ENCODE results near the gene VGLL1. TPM values are rescaled to one million over a fixed set of nuclear protein-coding genes. Genes with fewer than 3 reads are reported as not detected.

Gene VGLL1
- total and polyA plus RNA-seq, 2 experiments from 2014 or later, result not detected

DNA sequence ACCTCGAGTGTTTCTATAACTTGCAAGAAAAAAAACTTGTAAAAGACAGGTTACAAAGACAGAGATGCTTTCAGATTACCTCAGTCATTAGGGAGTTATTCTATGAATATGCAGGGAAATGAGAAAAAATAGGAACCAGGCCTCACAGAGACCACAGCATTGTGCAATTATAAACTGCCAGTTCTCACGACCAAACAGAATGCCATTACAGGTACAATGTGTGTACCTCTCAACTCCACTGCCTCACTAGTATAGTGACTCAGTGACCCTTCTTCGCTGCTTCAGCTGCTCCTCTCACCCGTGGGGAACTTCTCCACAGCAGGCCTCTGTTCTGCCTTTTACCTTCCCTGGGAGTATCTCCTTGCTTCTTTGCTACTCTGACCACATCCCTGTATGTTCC is 37.0 kb upstream of the VGLL1 start:
- TF ChIP-seq EZH2phosphoT487 (IDR thresholded peaks at IDR 0.05; ENCODE audit: unreplicated experiment), result no peak
- no peak for TF ChIP-seq ZNF331 (CRISPR knock-in tag; IDR thresholded peaks at IDR 0.05; ENCODE audit: low read depth)
- TF ChIP-seq NANOG (IDR thresholded peaks at IDR 0.05; ENCODE audit: borderline replicate concordance), result no peak
- TF ChIP-seq, protein P1, sequence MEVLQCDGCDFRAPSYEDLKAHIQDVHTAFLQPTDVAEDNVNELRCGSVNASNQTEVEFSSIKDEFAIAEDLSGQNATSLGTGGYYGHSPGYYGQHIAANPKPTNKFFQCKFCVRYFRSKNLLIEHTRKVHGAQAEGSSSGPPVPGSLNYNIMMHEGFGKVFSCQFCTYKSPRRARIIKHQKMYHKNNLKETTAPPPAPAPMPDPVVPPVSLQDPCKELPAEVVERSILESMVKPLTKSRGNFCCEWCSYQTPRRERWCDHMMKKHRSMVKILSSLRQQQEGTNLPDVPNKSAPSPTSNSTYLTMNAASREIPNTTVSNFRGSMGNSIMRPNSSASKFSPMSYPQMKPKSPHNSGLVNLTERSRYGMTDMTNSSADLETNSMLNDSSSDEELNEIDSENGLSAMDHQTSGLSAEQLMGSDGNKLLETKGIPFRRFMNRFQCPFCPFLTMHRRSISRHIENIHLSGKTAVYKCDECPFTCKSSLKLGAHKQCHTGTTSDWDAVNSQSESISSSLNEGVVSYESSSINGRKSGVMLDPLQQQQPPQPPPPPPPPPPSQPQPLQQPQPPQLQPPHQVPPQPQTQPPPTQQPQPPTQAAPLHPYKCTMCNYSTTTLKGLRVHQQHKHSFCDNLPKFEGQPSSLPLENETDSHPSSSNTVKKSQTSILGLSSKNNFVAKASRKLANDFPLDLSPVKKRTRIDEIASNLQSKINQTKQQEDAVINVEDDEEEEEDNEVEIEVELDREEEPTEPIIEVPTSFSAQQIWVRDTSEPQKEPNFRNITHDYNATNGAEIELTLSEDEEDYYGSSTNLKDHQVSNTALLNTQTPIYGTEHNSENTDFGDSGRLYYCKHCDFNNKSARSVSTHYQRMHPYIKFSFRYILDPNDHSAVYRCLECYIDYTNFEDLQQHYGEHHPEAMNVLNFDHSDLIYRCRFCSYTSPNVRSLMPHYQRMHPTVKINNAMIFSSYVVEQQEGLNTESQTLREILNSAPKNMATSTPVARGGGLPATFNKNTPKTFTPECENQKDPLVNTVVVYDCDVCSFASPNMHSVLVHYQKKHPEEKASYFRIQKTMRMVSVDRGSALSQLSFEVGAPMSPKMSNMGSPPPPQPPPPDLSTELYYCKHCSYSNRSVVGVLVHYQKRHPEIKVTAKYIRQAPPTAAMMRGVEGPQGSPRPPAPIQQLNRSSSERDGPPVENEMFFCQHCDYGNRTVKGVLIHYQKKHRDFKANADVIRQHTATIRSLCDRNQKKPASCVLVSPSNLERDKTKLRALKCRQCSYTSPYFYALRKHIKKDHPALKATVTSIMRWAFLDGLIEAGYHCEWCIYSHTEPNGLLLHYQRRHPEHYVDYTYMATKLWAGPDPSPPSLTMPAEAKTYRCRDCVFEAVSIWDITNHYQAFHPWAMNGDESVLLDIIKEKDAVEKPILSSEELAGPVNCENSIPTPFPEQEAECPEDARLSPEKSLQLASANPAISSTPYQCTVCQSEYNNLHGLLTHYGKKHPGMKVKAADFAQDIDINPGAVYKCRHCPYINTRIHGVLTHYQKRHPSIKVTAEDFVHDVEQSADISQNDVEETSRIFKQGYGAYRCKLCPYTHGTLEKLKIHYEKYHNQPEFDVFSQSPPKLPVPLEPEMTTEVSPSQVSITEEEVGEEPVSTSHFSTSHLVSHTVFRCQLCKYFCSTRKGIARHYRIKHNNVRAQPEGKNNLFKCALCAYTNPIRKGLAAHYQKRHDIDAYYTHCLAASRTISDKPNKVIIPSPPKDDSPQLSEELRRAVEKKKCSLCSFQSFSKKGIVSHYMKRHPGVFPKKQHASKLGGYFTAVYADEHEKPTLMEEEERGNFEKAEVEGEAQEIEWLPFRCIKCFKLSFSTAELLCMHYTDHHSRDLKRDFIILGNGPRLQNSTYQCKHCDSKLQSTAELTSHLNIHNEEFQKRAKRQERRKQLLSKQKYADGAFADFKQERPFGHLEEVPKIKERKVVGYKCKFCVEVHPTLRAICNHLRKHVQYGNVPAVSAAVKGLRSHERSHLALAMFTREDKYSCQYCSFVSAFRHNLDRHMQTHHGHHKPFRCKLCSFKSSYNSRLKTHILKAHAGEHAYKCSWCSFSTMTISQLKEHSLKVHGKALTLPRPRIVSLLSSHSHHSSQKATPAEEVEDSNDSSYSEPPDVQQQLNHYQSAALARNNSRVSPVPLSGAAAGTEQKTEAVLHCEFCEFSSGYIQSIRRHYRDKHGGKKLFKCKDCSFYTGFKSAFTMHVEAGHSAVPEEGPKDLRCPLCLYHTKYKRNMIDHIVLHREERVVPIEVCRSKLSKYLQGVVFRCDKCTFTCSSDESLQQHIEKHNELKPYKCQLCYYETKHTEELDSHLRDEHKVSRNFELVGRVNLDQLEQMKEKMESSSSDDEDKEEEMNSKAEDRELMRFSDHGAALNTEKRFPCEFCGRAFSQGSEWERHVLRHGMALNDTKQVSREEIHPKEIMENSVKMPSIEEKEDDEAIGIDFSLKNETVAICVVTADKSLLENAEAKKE (CRISPR knock-in tag; IDR thresholded peaks at IDR 0.05), result no peak
- TF ChIP-seq POLR2AphosphoS5 (IDR thresholded peaks at IDR 0.05; ENCODE audit: low read depth), result no peak
- TF ChIP-seq ETS1 (IDR thresholded peaks at IDR 0.05), result no peak
- TF ChIP-seq, protein P2, sequence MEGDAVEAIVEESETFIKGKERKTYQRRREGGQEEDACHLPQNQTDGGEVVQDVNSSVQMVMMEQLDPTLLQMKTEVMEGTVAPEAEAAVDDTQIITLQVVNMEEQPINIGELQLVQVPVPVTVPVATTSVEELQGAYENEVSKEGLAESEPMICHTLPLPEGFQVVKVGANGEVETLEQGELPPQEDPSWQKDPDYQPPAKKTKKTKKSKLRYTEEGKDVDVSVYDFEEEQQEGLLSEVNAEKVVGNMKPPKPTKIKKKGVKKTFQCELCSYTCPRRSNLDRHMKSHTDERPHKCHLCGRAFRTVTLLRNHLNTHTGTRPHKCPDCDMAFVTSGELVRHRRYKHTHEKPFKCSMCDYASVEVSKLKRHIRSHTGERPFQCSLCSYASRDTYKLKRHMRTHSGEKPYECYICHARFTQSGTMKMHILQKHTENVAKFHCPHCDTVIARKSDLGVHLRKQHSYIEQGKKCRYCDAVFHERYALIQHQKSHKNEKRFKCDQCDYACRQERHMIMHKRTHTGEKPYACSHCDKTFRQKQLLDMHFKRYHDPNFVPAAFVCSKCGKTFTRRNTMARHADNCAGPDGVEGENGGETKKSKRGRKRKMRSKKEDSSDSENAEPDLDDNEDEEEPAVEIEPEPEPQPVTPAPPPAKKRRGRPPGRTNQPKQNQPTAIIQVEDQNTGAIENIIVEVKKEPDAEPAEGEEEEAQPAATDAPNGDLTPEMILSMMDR (conservative IDR thresholded peaks at IDR 0.05; ENCODE audit: low read depth in 2 of 2), result no peak
- TF ChIP-seq EZH2 (IDR thresholded peaks at IDR 0.05; ENCODE audit: low read depth, unreplicated experiment), result no peak
- no peak for TF ChIP-seq ZNF114 (CRISPR knock-in tag; IDR thresholded peaks at IDR 0.05)
- no peak for TF ChIP-seq CREB1 (CRISPR knock-in tag; IDR thresholded peaks at IDR 0.05; ENCODE audit: low read depth)
- TF ChIP-seq JUNB (IDR thresholded peaks at IDR 0.05; ENCODE audit: unreplicated experiment), result no peak
- TF ChIP-seq STAT1 (IDR thresholded peaks at IDR 0.05; ENCODE audit: unreplicated experiment), result no peak
- TF ChIP-seq, protein P3, sequence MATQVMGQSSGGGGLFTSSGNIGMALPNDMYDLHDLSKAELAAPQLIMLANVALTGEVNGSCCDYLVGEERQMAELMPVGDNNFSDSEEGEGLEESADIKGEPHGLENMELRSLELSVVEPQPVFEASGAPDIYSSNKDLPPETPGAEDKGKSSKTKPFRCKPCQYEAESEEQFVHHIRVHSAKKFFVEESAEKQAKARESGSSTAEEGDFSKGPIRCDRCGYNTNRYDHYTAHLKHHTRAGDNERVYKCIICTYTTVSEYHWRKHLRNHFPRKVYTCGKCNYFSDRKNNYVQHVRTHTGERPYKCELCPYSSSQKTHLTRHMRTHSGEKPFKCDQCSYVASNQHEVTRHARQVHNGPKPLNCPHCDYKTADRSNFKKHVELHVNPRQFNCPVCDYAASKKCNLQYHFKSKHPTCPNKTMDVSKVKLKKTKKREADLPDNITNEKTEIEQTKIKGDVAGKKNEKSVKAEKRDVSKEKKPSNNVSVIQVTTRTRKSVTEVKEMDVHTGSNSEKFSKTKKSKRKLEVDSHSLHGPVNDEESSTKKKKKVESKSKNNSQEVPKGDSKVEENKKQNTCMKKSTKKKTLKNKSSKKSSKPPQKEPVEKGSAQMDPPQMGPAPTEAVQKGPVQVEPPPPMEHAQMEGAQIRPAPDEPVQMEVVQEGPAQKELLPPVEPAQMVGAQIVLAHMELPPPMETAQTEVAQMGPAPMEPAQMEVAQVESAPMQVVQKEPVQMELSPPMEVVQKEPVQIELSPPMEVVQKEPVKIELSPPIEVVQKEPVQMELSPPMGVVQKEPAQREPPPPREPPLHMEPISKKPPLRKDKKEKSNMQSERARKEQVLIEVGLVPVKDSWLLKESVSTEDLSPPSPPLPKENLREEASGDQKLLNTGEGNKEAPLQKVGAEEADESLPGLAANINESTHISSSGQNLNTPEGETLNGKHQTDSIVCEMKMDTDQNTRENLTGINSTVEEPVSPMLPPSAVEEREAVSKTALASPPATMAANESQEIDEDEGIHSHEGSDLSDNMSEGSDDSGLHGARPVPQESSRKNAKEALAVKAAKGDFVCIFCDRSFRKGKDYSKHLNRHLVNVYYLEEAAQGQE (IDR thresholded peaks at IDR 0.05; ENCODE audit: unreplicated experiment), result no peak
- no peak overlapping the region for H3K27ac Mint-ChIP-seq
- no peak overlapping the region for H2AFZ ChIP-seq
- no peaks in the 10 kb centered on the region for H3K9me2 ChIP-seq (ENCODE audit: insufficient read depth)
- no peak for ATAC-seq
- H3K36me3 ChIP-seq (ENCODE audit: insufficient read depth), result peaks cover under 1% of the 10 kb centered on the region; the same call in 1 of the 2 replicates
- no peak overlapping the region for H3K27ac ChIP-seq (ENCODE audit: low read depth)
- peaks cover 7% of the 10 kb centered on the region; the same call in 2 of the 3 replicates for H3K4me1 Mint-ChIP-seq
- no peaks in the 10 kb centered on the region for H3F3A ChIP-seq (replicated peaks; ENCODE audit: low read depth)
- no peak overlapping the region for H3K4me2 ChIP-seq
- no peaks in the 10 kb centered on the region for H3K27me3 ChIP-seq (ENCODE audit: insufficient read depth)
- peaks cover 22% of the 10 kb centered on the region for H3K79me2 ChIP-seq (replicated peaks; ENCODE audit: insufficient read depth)
- no peaks in the 10 kb centered on the region for H3K4me1 ChIP-seq (ENCODE audit: insufficient read depth)
- H3K36me3 Mint-ChIP-seq (ENCODE audit: low read depth), result peaks cover 4% of the 10 kb centered on the region; the same call in 2 of the 3 replicates
- H3K4me3 ChIP-seq, result no peak overlapping the region
- H4K20me1 ChIP-seq (replicated peaks; ENCODE audit: insufficient read depth), result 0 out of 2 replicates have a peak, but pooled peaks cover 3% of the 10 kb centered on the region
- H3K27me3 Mint-ChIP-seq (ENCODE audit: insufficient read depth, low read depth, poor library complexity), result no peaks in the 10 kb centered on the region
- no peak overlapping the region for H3K4me3 Mint-ChIP-seq
- no peak for DNase-seq (ENCODE audit: low spot score)
- no peaks in the 10 kb centered on the region; the same call in 2 of the 3 replicates for H3K9me3 Mint-ChIP-seq
